Measurements from ENCODE around the gene TRDN.

TRDN gene

GRCh38 chr6:123171341-123172115, 465.2 kb downstream of the TRDN start:
- Histone ChIP-seq H3K79me2 (ENCODE audit: control insufficient read depth, low read length) (no peaks in the 10 kb centered on the region), H3K4me3 (ENCODE audit: low read length) (no peak overlapping the region), H3K27ac (ENCODE audit: low read depth, low read length) (no peak overlapping the region), H3K27me3 (ENCODE audit: control insufficient read depth, low read length) (no peaks in the 10 kb centered on the region), H3F3A (ENCODE audit: control insufficient read depth, insufficient read depth) (no peaks in the 10 kb centered on the region), H3K4me1 (ENCODE audit: control insufficient read depth, low read length) (no peaks in the 10 kb centered on the region), H3K9me2 (replicated peaks; ENCODE audit: control insufficient read depth, low read length) (no peaks in the 10 kb centered on the region), H4K20me1 (ENCODE audit: control insufficient read depth, insufficient read depth, low read depth, low read length) (no peaks in the 10 kb centered on the region), H3K4me2 (ENCODE audit: low read length) (no peak overlapping the region), H3K36me3 (ENCODE audit: control insufficient read depth, low read length) (no peaks in the 10 kb centered on the region), H3K9me3 (ENCODE audit: control insufficient read depth, insufficient read depth, low read length) (no peaks in the 10 kb centered on the region)
- TF ChIP-seq EZH2phosphoT487 (IDR thresholded peaks at IDR 0.05; ENCODE audit: borderline replicate concordance, low read length): no peak
- no peak for TF ChIP-seq CTCF (IDR thresholded peaks at IDR 0.05; ENCODE audit: low read depth, low read length, poor library complexity, severe bottlenecking)

- TF ChIP-seq CTCF (IDR thresholded peaks at IDR 0.05; ENCODE audit: low read depth, low read length, poor library complexity, severe bottlenecking): no peak
- TF ChIP-seq EZH2phosphoT487 (IDR thresholded peaks at IDR 0.05; ENCODE audit: borderline replicate concordance, low read length): no peak
- Histone ChIP-seq H3K4me3 (ENCODE audit: low read length) (no peak overlapping the region), H3K9me3 (ENCODE audit: control insufficient read depth, insufficient read depth, low read length) (no peaks in the 10 kb centered on the region), H3K4me1 (ENCODE audit: control insufficient read depth, low read length) (no peaks in the 10 kb centered on the region), H4K20me1 (ENCODE audit: control insufficient read depth, insufficient read depth, low read depth, low read length) (no peaks in the 10 kb centered on the region), H3K9me2 (replicated peaks; ENCODE audit: control insufficient read depth, low read length) (no peaks in the 10 kb centered on the region), H3K27me3 (ENCODE audit: control insufficient read depth, low read length) (no peaks in the 10 kb centered on the region), H3K36me3 (ENCODE audit: control insufficient read depth, low read length) (no peaks in the 10 kb centered on the region), H3K27ac (ENCODE audit: low read depth, low read length) (no peak overlapping the region), H3K79me2 (ENCODE audit: control insufficient read depth, low read length) (no peaks in the 10 kb centered on the region), H3K4me2 (ENCODE audit: low read length) (no peak overlapping the region), H3F3A (ENCODE audit: control insufficient read depth, insufficient read depth) (no peaks in the 10 kb centered on the region)
Measured at GRCh38 chr6:123169774-123170095, 467.0 kb downstream of the TRDN start.

- no peaks in the 10 kb centered on the region for H3K27me3 ChIP-seq (ENCODE audit: control insufficient read depth, low read length)
- no peak overlapping the region for H3K4me2 ChIP-seq (ENCODE audit: low read length)
- H3K9me2 ChIP-seq (replicated peaks; ENCODE audit: control insufficient read depth, low read length): no peaks in the 10 kb centered on the region
- H3K4me1 ChIP-seq (ENCODE audit: control insufficient read depth, low read length): no peaks in the 10 kb centered on the region
- no peaks in the 10 kb centered on the region for H3K9me3 ChIP-seq (ENCODE audit: control insufficient read depth, insufficient read depth, low read length)
- no peak overlapping the region for H3K4me3 ChIP-seq (ENCODE audit: low read length)
- no peak for TF ChIP-seq CTCF (IDR thresholded peaks at IDR 0.05; ENCODE audit: low read depth, low read length, poor library complexity, severe bottlenecking)
- TF ChIP-seq EZH2phosphoT487 (IDR thresholded peaks at IDR 0.05; ENCODE audit: borderline replicate concordance, low read length): no peak
- no peaks in the 10 kb centered on the region for H3F3A ChIP-seq (ENCODE audit: control insufficient read depth, insufficient read depth)
- no peaks in the 10 kb centered on the region for H3K36me3 ChIP-seq (ENCODE audit: control insufficient read depth, low read length)
- H3K27ac ChIP-seq (ENCODE audit: low read depth, low read length): no peak overlapping the region
- no peaks in the 10 kb centered on the region for H3K79me2 ChIP-seq (ENCODE audit: control insufficient read depth, low read length)
- H4K20me1 ChIP-seq (ENCODE audit: control insufficient read depth, insufficient read depth, low read depth, low read length): no peaks in the 10 kb centered on the region
Measured at GRCh38 chr6:123168892-123169773, 467.6 kb downstream of the TRDN start.

All from DOHH2 (cell line).